ENCODE data around the gene FBF1.
"Not testable (repeated sequence)": the region's sequence is repeated elsewhere in the genome, so short reads cannot be mapped to it uniquely, and the experiment has no call there.

FBF1 gene

GRCh38 chr17:75872434-75873351 is 68.1 kb downstream of the FBF1 start:
- no peak for DNase-seq (ENCODE audit: low spot score)
- TF ChIP-seq CTCF (IDR thresholded peaks at IDR 0.05; ENCODE audit: extremely low read depth, insufficient read depth, missing control alignments) = no peak
- in situ Hi-C loops (cut with MboI; ENCODE audit: low pct_unique_long_range_greater_than_20kb, low sequenced_read_pairs, unreplicated experiment) = no loop called here

GRCh38 chr17:75870228-75870627 is 70.6 kb downstream of the FBF1 start:
- in situ Hi-C loops (cut with MboI; ENCODE audit: low pct_unique_long_range_greater_than_20kb, low sequenced_read_pairs, unreplicated experiment); DNase-seq (ENCODE audit: low spot score): not testable (repeated sequence)

GRCh38 chr17:75869282-75870141 is 71.3 kb downstream of the FBF1 start:
- TF ChIP-seq CTCF (IDR thresholded peaks at IDR 0.05; ENCODE audit: extremely low read depth, insufficient read depth, missing control alignments) = no peak
- in situ Hi-C loops (cut with MboI; ENCODE audit: low pct_unique_long_range_greater_than_20kb, low sequenced_read_pairs, unreplicated experiment) = no loop called here
- DNase-seq (ENCODE audit: low spot score) = no peak

- in situ Hi-C loops (cut with MboI; ENCODE audit: low pct_unique_long_range_greater_than_20kb, low sequenced_read_pairs, unreplicated experiment) = not testable (repeated sequence)
Observed at GRCh38 chr17:75868730-75869281, 72.0 kb downstream of the FBF1 start.

GRCh38 chr17:75865404-75866188 is 75.2 kb downstream of the FBF1 start:
- DNase-seq (ENCODE audit: low spot score); in situ Hi-C loops (cut with MboI; ENCODE audit: low pct_unique_long_range_greater_than_20kb, low sequenced_read_pairs, unreplicated experiment): not testable (repeated sequence)

More at GRCh38 chr17:75868730-75869281, 72.0 kb downstream of the FBF1 start:
- DNase-seq (ENCODE audit: low spot score) = not testable (repeated sequence)

GRCh38 chr17:75864887-75865286 is 76.0 kb downstream of the FBF1 start:
- DNase-seq (ENCODE audit: low spot score); in situ Hi-C loops (cut with MboI; ENCODE audit: low pct_unique_long_range_greater_than_20kb, low sequenced_read_pairs, unreplicated experiment): not testable (repeated sequence)

- in situ Hi-C loops (cut with MboI; ENCODE audit: low pct_unique_long_range_greater_than_20kb, low sequenced_read_pairs, unreplicated experiment) = no loop called here
- DNase-seq (ENCODE audit: low spot score) = peak; percentile 72
Observed at GRCh38 chr17:75864448-75864871, 76.4 kb downstream of the FBF1 start.

More at GRCh38 chr17:75864448-75864871, 76.4 kb downstream of the FBF1 start:
- no peak for TF ChIP-seq CTCF (IDR thresholded peaks at IDR 0.05; ENCODE audit: extremely low read depth, insufficient read depth, missing control alignments)

Measured in GM13977 (cell line).